ENCODE results near the gene SF3B6.

DNA sequence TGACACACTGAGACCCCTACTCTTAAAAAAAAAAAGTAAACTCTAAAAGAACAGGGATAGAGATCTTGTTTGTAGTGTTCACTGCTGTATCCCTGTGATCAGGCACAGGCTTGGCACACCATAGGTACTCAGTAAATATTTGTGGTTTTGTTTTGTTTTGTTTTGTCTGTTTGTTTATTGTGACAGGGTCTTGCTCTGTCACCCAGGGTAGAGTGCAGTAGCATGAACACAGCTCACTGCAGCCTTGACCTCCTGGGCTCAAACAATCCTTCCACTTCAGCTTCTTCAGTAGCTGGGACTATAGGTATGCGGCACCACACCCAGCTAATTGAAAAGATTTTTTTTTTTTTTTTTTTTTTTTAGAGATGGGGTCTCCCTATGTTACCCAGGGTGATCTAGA is 23.2 kb downstream of the SF3B6 start:
- TF ChIP-seq, protein P1, sequence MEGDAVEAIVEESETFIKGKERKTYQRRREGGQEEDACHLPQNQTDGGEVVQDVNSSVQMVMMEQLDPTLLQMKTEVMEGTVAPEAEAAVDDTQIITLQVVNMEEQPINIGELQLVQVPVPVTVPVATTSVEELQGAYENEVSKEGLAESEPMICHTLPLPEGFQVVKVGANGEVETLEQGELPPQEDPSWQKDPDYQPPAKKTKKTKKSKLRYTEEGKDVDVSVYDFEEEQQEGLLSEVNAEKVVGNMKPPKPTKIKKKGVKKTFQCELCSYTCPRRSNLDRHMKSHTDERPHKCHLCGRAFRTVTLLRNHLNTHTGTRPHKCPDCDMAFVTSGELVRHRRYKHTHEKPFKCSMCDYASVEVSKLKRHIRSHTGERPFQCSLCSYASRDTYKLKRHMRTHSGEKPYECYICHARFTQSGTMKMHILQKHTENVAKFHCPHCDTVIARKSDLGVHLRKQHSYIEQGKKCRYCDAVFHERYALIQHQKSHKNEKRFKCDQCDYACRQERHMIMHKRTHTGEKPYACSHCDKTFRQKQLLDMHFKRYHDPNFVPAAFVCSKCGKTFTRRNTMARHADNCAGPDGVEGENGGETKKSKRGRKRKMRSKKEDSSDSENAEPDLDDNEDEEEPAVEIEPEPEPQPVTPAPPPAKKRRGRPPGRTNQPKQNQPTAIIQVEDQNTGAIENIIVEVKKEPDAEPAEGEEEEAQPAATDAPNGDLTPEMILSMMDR (IDR thresholded peaks at IDR 0.05; ENCODE audit: low read length): no peak
- no peak for TF ChIP-seq EZH2 (IDR thresholded peaks at IDR 0.05; ENCODE audit: borderline replicate concordance, low read length)

Data from OCI-LY1 (cell line).